ENCODE measurements around the gene PCDHB4. TPM values are rescaled to one million over a fixed set of nuclear protein-coding genes. Genes with fewer than 3 reads are reported as not detected.
A peak's percentile ranks its signal among the peaks of the same experiment; 100 is the strongest.
"Not testable (repeated sequence)": the region's sequence is repeated elsewhere in the genome, so short reads cannot be mapped to it uniquely, and the experiment has no call there.

The PCDHB4 gene
- total RNA-seq = not detected in 2 replicates

DNA sequence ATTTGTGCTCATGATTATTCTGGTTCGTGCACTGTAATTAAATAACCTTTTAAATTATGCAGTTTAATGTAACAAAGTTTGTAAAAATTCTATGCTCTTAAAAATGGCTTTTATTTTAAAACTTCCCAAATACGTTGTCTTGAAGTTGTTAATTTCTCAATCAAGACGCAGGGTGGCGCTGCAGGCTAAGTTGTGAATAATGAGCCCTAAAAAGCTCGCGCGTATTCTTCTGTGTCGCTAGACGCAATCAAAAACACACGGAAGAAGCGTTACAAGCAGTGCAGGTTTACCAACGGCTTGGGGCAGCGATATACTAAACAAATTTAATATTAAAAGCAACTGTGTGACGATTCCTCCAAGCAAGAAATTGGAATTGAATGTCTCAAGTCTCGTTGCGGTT is at the start of gene PCDHB4:
Gene PCDHB4, plus strand, starts transcription at position 256 of the 400 bp plus-strand sequence. CDS start 181 bp downstream, outside the sequence.
- DNase-seq (ENCODE audit: low read depth) = no peak
- TF ChIP-seq, protein P1, sequence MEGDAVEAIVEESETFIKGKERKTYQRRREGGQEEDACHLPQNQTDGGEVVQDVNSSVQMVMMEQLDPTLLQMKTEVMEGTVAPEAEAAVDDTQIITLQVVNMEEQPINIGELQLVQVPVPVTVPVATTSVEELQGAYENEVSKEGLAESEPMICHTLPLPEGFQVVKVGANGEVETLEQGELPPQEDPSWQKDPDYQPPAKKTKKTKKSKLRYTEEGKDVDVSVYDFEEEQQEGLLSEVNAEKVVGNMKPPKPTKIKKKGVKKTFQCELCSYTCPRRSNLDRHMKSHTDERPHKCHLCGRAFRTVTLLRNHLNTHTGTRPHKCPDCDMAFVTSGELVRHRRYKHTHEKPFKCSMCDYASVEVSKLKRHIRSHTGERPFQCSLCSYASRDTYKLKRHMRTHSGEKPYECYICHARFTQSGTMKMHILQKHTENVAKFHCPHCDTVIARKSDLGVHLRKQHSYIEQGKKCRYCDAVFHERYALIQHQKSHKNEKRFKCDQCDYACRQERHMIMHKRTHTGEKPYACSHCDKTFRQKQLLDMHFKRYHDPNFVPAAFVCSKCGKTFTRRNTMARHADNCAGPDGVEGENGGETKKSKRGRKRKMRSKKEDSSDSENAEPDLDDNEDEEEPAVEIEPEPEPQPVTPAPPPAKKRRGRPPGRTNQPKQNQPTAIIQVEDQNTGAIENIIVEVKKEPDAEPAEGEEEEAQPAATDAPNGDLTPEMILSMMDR (conservative IDR thresholded peaks at IDR 0.05; ENCODE audit: low read depth, low read length) = peak; percentile 21
- H3K4me3 ChIP-seq (ENCODE audit: low read depth, low read length) = no peak within 1 kb of the TSS

DNA sequence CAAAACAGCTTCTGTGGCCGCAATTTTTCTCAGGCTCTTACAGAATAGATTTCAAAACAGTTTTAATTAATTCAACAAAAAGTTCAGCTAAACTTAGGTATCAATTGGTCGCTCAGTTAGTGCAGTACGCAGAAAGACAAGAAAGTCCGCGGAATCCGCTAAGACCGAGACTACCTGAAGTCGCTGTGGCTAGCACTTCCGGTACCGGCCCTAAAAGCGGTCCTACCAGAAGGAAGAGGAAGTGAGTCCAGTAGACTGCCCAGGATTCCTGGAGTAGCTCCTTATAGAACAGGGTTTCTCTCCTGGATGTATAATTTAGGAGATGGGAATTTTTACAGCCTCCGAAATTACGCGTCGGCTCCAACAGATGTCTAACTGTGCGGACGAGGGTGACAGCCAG is 43.8 kb upstream of the PCDHB4 start:
- no peak for DNase-seq (ENCODE audit: low read depth)

DNA sequence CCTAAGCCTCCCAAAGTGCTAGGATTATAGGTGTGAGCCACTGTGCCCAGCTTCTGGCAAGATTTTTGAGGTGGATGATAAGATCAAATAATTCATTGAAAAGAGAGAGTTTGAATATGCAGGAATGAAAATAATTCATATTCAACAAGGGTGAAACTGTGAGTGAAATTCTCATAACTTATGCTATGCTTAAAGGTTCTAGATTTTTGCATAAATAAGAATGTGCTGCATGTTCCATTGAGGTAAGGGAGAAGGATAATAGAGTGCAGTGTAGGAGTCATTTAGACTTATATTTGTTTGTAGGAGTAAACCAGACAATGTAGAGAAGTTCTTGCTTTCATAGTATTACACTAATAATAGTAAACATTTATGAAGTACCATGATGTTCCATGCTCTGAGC is 39.4 kb upstream of the PCDHB4 start:
- no peak for DNase-seq (ENCODE audit: low read depth)
- H3K4me3 ChIP-seq (ENCODE audit: low read depth, low read length) = no peak overlapping the region
- TF ChIP-seq, protein P1 (conservative IDR thresholded peaks at IDR 0.05; ENCODE audit: low read depth, low read length) = no peak

More for the DNA sequence above, 43.8 kb upstream of the PCDHB4 start:
- peak overlapping the region; percentile 10 for H3K4me3 ChIP-seq (ENCODE audit: low read depth, low read length)
- TF ChIP-seq, protein P1 (conservative IDR thresholded peaks at IDR 0.05; ENCODE audit: low read depth, low read length) = no peak

DNA sequence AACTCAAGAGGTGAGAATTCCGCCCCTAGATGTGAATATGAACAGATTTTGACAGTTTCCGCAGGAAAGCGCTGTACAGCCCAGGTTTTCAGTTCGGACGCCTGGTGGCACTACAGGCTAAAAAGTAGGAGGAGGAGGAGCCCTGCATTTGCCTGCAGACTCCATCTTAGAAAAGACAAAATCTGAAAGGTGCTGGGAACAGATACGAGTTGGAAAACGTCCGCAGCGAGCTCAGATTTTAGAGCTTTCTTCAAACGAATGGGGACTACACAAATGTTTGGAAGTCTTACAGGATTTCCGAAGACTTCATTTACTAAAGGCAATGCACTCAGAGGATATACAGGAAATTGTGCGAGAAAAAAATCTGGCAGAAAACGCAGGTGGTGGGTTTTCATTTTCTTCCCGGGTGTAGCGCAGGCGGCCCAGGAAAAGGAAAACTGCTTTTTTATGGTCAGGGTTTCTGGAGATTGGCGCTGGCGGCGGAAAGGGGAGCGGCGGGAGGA is 37.1 kb upstream of the PCDHB4 start:
- peak overlapping the region; percentile 54 for H3K4me3 ChIP-seq (ENCODE audit: low read depth, low read length)
- TF ChIP-seq, protein P1 (conservative IDR thresholded peaks at IDR 0.05; ENCODE audit: low read depth, low read length) = peak; percentile 65
- DNase-seq (ENCODE audit: low read depth) = no peak

DNA sequence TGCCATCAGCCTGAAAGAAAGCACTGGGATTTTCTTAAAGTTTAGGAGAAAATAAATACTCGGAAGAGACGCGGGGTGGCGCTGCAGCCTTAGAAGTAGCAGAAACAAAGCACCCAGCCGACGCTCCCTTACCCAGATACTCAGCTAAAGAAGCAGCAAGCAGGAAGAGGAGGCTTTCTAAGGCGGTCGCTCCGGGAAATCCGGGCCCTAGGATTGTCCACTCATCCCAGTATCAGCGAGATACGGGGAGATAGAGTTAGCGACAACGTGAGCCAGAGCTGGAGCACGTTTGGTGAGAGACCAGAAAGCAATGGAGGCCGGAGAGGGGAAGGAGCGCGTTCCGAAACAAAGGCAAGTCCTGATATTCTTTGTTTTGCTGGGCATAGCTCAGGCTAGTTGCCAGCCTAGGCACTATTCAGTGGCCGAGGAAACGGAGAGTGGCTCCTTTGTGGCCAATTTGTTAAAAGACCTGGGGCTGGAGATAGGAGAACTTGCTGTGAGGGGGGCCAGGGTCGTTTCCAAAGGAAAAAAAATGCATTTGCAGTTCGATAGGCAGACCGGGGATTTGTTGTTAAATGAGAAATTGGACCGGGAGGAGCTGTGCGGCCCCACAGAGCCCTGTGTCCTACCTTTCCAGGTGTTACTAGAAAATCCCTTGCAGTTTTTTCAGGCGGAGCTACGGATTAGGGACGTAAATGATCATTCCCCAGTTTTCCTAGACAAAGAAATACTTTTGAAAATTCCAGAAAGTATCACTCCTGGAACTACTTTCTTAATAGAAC is 26.9 kb upstream of the PCDHB4 start, which contains the start of gene PCDHB2:
Gene PCDHB2, plus strand, starts transcription at position 135 of the 782 bp plus-strand sequence. Its CDS starts 176 bp downstream, at position 311.
- H3K4me3 ChIP-seq (ENCODE audit: low read depth, low read length) = peak within 1 kb of the TSS; percentile 50
- TF ChIP-seq, protein P1 (conservative IDR thresholded peaks at IDR 0.05; ENCODE audit: low read depth, low read length) = peak; percentile 41
- no peak for DNase-seq (ENCODE audit: low read depth)

DNA sequence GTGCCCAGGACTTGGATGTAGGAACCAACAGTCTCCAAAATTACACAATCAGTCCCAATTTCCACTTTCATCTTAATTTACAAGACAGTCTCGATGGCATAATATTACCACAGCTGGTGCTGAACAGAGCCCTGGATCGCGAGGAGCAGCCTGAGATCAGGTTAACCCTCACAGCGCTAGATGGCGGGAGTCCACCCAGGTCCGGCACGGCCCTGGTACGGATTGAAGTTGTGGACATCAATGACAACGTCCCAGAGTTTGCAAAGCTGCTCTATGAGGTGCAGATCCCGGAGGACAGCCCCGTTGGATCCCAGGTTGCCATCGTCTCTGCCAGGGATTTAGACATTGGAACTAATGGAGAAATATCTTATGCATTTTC is 26.4 kb upstream of the PCDHB4 start:
- H3K4me3 ChIP-seq (ENCODE audit: low read depth, low read length) = peak overlapping the region; percentile 50
- no peak for DNase-seq (ENCODE audit: low read depth)

DNA sequence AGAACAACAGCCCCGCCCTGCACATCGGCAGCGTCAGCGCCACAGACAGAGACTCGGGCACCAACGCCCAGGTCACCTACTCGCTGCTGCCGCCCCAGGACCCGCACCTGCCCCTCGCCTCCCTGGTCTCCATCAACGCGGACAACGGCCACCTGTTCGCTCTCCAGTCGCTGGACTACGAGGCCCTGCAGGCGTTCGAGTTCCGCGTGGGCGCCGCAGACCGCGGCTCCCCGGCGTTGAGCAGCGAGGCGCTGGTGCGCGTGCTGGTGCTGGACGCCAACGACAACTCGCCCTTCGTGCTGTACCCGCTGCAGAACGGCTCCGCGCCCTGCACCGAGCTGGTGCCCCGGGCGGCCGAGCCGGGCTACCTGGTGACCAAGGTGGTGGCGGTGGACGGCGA is 25.4 kb upstream of the PCDHB4 start:
- DNase-seq (ENCODE audit: low read depth); H3K4me3 ChIP-seq (ENCODE audit: low read depth, low read length): not testable (repeated sequence)

More for the DNA sequence above, 26.4 kb upstream of the PCDHB4 start:
- TF ChIP-seq, protein P1 (conservative IDR thresholded peaks at IDR 0.05; ENCODE audit: low read depth, low read length) = no peak

DNA sequence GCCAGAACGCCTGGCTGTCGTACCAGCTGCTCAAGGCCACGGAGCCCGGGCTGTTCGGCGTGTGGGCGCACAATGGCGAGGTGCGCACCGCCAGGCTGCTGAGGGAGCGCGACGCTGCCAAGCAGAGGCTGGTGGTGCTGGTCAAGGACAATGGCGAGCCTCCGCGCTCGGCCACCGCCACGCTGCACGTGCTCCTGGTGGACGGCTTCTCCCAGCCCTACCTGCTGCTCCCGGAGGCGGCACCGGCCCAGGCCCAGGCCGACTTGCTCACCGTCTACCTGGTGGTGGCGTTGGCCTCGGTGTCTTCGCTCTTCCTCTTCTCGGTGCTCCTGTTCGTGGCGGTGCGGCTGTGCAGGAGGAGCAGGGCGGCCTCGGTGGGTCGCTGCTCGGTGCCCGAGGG is 25.0 kb upstream of the PCDHB4 start:
- not testable (repeated sequence) for H3K4me3 ChIP-seq (ENCODE audit: low read depth, low read length); DNase-seq (ENCODE audit: low read depth)
